Ramos (cell line): ENCODE data around the gene ZNF83.
"Not testable (repeated sequence)": the region's sequence is repeated elsewhere in the genome, so short reads cannot be mapped to it uniquely, and the experiment has no call there.

Experiments used
- in situ Hi-C: fragments of 300-500 bp; cut with MboI; formaldehyde crosslinking; loops from one replicate; pipeline ENCODE4 v1.14.3; 2022; ENCODE audit warnings: low sequenced_read_pairs; ENCODE audit not compliant: unreplicated experiment

The ZNF83 gene

DNA sequence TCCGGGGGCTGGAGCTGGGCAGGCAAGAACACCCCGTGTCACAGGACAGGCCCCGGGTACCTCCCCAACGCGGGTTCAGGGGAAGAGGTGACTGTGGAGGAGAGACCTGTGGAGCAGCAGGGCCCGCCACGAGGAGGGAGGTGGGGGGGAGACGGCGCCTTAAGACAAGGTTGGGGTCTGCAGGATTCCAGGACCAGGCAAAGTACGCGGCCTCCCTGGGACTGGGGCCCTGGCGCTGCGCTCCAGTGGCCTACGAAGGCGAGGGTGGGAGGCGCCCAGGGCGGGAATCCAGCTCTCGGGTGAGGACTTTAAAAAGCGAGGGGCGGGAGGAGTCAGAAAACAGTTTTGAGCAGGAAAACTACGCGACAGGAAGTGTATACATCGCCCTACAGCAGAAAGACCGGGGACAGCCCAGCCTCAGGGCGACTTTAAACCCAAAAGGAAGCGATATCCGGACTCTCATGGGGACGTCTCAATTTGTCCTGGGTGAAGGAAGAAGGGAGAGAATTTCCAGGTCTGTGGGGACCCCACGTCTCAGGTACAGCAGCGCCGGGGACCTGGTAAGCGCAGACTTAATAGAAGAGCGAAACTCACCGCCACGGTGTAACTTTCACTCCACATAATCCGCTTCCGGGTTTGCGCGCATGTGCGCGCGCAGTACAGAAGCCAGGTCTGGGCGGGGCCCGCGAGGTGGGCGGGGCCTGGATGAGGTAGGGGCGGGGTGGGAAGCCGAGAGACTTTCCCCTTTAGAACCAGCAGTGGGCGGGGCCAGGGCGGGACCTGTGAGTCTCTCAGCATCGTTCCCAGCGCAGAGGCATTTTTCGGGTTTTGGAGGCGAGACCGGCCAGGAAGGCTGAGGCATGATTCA lies at the start of gene ZNF83:
Gene ZNF83, minus strand, starts transcription at position 638 of the 868 bp plus-strand sequence.
- in situ Hi-C loops, result no loop called here

DNA sequence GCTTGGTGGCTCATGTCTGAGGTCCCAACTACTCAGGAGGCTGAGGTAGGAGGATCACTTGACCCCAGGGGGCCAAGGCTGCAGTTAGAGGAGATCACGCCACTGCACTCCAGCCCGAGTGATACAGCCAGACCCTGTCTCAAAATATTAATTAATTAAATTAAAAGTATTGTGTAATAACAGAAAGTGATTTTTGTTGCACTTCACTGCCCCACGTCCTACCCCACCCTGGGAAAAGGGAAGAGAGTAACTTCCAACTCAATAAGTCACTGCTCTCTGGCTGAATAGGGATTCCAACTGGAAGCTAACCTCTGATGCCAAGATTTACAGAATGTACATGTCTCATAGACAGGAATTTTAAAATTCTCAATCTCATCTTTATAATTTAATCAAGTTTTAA lies 49.5 kb upstream of the ZNF83 start:
- in situ Hi-C loops, result no loop called here

- in situ Hi-C loops, result no loop called here
These were observed 47.7 kb upstream of the ZNF83 start for GRCh38 chr19:52685811-52686210.

GRCh38 chr19:52681216-52681615 lies 43.1 kb upstream of the ZNF83 start:
- in situ Hi-C loops, result not testable (repeated sequence)

DNA sequence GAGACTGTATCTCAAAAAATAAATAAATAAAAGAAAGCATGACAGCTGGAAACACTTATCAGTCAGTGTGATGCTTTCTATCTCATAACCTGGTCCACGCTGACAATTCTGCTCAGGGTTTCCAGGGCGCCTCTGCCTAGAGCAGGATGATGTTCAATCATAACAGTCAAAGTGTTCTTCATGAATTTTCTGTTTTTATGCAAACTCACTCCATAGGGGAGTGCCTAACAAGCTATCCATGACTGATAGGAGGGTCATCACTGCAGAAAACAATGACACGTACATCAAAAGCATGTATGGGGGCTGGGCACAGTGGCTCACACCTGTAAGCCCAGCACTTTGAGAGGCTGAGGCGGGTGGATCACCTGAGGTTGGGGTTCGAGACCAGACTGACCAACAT lies 41.4 kb upstream of the ZNF83 start:
- in situ Hi-C loops, result no loop called here

GRCh38 chr19:52675239-52675638 lies 37.1 kb upstream of the ZNF83 start:
- in situ Hi-C loops, result not testable (repeated sequence)

- in situ Hi-C loops, result no loop called here
These were observed 34.9 kb upstream of the ZNF83 start for GRCh38 chr19:52673014-52673413.

- in situ Hi-C loops, result no loop called here
These were observed 31.9 kb upstream of the ZNF83 start for GRCh38 chr19:52670046-52670445.

DNA sequence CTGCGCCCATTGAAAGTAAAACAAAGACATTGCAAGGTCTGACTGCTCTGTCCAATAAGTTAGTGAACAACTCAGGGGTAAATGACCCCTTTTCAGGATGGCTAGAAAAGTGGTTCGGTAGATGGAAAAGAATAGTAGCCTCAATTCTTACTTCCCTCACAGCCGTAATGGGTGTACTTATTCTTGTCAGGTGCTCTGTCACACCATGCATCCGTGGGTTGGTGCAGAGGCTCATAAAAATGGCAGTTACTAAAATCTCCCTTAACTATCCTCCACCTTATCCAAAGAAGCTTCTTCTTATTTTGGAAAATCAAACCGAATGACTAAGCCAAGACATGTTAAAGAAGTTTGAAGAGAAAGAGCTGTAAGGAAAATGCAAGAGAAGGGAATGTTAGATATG lies 31.4 kb upstream of the ZNF83 start:
- in situ Hi-C loops, result no loop called here

DNA sequence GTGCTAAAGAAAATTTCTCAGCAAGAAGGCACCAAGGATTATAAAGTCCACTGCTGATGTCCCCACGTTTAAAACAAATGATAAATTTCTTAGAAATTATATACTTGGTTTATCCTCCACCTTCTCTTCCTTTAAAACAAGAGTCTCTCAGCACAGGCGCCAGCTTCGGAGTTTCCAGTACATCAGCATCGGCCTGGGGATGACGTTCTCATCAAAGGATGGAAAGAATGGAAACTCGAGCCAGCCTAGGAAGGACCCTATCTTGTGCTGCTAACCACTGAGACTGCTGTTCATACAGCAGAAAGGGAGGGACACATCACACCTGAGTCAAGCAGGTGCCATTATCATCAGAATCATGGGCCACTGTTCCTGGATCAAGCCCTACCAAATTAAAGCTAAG lies 29.8 kb upstream of the ZNF83 start:
- in situ Hi-C loops, result no loop called here

DNA sequence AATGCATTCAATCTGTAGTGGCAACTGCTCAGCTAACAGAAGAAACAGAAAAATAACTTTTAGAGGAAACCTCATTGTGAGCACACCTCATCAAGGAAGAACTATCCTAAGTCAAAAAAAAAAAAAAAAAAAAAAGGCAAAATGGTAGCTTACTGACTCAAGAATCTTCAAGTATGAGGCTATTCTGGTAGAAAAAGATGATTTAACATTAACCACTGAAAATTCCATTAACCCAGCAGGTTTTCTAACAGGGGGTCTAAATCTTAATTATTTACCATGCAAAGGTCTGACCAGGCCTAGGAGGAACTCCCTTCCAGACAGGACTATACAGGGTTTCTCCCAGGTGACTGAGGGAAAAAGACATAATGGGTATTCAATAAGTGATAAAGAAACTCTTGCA lies 28.4 kb upstream of the ZNF83 start:
- in situ Hi-C loops, result no loop called here

DNA sequence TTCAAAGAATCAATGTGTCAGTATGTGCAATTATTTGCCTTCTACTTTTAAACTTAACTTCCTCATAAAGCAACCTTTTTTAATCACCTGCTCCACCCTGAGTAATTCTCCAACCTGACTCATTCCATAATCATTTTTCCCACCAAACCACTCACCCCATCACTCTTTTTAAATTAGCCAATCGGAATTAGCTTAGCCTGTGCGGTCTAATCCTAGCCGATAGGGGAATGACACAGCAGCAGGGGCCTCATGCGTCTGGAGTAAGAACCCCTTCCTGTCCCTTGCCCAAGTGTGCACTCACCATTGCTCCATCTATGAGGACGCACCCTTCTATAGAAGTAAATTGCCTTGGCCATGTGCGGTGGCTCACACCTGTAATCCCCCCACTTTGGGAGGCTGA lies 27.4 kb upstream of the ZNF83 start:
- in situ Hi-C loops, result no loop called here

DNA sequence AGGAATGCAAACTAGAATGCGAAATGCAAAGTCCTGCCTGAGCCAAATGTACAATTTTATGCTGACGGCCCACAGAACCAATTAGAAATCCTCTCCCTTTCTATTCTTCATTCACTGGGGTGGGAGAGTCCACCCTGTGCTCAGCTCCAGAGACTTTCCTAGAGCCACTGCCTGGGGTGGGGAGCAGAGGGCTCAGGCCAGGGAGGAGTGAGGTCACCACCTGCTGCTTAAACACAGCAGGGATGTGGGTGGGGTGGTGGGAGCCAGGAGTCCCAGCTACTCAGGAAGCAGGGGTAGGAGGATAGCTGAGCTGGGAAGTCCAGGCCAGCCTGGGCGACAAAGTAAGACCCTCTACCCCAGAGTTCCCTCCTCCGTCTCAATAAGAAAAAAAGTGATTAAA lies 26.9 kb upstream of the ZNF83 start:
- in situ Hi-C loops, result no loop called here

GRCh38 chr19:52664461-52664860 lies 26.3 kb upstream of the ZNF83 start:
- in situ Hi-C loops, result no loop called here

- in situ Hi-C loops, result no loop called here
These were observed 24.5 kb upstream of the ZNF83 start for GRCh38 chr19:52662631-52663030.

- in situ Hi-C loops, result no loop called here
These were observed 22.8 kb upstream of the ZNF83 start for GRCh38 chr19:52660981-52661380.

GRCh38 chr19:52659013-52659412 lies 20.9 kb upstream of the ZNF83 start:
- in situ Hi-C loops, result no loop called here

- in situ Hi-C loops, result no loop called here
These were observed 20.4 kb upstream of the ZNF83 start for GRCh38 chr19:52658595-52658994.

DNA sequence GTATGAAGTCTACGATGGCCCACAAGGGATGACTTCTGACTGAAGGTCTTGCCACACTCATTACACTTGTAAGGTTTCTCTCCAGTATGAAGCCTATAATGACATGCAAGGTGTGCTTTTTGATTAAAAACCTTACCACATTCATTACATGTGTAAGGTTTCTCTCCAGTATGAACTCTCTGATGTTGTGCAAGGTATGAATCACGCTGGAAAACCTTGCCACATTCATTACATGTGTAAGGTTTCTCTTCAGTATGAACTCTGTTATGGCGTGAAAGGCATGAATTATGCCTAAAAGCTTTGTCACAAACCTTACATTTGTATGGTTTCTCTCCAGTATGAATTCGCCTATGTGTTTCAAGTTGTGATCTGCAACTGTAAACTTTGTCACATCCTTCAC lies 15.0 kb upstream of the ZNF83 start:
- in situ Hi-C loops, result no loop called here

DNA sequence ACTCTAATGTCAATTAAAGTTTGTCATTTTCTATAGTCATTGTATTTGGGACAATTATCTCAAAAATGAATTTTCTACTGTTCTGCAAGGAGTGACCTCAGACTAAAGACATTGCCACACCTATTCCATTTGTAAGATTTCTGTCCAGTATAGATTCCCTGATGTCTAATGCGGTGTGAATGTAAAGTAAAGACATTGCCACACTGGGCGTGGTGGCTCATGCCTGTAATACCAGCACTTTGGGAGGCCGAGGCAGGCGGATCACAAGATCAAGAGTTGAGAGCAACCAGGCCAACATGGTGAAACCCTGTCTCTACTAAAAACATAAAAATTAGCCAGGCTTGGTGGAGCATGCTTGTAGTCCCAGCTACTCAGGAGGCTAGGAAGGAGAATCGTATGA lies 13.8 kb upstream of the ZNF83 start:
- in situ Hi-C loops, result no loop called here

DNA sequence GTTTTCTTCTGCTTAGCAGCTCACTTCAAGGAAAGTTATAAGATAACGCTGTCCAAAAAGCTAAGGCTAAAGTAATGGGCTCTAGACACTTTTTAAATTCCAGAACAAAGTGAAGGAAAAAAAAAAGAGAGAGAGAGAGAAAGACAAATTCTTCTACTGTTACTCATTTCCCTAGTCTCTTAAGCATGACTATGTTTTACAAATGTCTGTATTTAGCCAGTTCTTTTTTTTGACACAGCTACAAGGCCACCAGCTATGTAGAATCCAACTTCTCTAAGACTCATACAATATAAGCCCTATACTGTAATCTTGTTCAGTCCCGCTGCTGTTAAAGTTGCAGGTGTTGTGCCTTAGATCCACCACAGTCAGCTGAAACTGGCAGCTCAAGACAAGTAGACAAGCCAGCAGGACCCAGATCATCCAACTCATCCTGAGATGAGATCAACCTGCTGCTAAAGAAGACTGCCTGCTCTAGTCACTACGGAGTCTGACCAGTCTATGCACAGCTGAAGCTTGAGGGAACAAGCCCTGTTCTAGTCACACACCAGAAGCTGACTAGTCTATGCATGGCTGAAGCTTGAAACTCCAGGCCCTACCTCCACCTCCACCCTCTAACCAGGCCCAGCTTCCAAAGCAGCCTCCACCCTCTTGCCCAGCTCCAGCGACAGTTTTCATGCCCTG lies 10.3 kb upstream of the ZNF83 start:
- in situ Hi-C loops, result no loop called here
